ENCODE data around the gene SERPINB11.

Gene SERPINB11

GRCh38 chr18:63676526-63677323 is 26.0 kb upstream of the SERPINB11 start:
- peak; percentile 55; the same call in 1 of the 3 replicates for ATAC-seq
- TF ChIP-seq GLIS3 (CRISPR knock-in tag; IDR thresholded peaks at IDR 0.05) (no peak), ARNTL (CRISPR knock-in tag; IDR thresholded peaks at IDR 0.05; ENCODE audit: borderline replicate concordance, low read depth) (no peak), TCF4 (CRISPR knock-in tag; IDR thresholded peaks at IDR 0.05; ENCODE audit: borderline replicate concordance) (no peak)

- TF ChIP-seq ZFP30 (CRISPR knock-in tag; IDR thresholded peaks at IDR 0.05) (no peak), ZC3H10 (CRISPR knock-in tag; IDR thresholded peaks at IDR 0.05) (no peak), TCF4 (CRISPR knock-in tag; IDR thresholded peaks at IDR 0.05; ENCODE audit: borderline replicate concordance) (no peak), ZNF565 (CRISPR knock-in tag; conservative IDR thresholded peaks at IDR 0.05; ENCODE audit: low read depth) (no peak), CSRNP3 (CRISPR knock-in tag; IDR thresholded peaks at IDR 0.05) (no peak)
- no peak for ATAC-seq
Observed at GRCh38 chr18:63677500-63678225, 25.1 kb upstream of the SERPINB11 start.

- no peak for ATAC-seq
- TF ChIP-seq ZNF70 (CRISPR knock-in tag; IDR thresholded peaks at IDR 0.05): no peak
Observed at GRCh38 chr18:63679820-63680606, 22.7 kb upstream of the SERPINB11 start.

- no peak for ATAC-seq
- TF ChIP-seq CSDC2 (CRISPR knock-in tag; IDR thresholded peaks at IDR 0.05) (no peak), GLIS3 (CRISPR knock-in tag; IDR thresholded peaks at IDR 0.05) (no peak), TCF4 (CRISPR knock-in tag; IDR thresholded peaks at IDR 0.05; ENCODE audit: borderline replicate concordance) (no peak), ZNF70 (CRISPR knock-in tag; IDR thresholded peaks at IDR 0.05) (no peak), PATZ1 (CRISPR knock-in tag; IDR thresholded peaks at IDR 0.05; ENCODE audit: borderline replicate concordance) (no peak), ZFP30 (CRISPR knock-in tag; IDR thresholded peaks at IDR 0.05) (no peak), ZNF565 (CRISPR knock-in tag; conservative IDR thresholded peaks at IDR 0.05; ENCODE audit: low read depth) (no peak), ARNTL (CRISPR knock-in tag; IDR thresholded peaks at IDR 0.05; ENCODE audit: borderline replicate concordance, low read depth) (no peak), POU6F1 (CRISPR knock-in tag; IDR thresholded peaks at IDR 0.05; ENCODE audit: borderline replicate concordance, low read depth) (no peak), ZC3H10 (CRISPR knock-in tag; IDR thresholded peaks at IDR 0.05) (no peak), SNAI2 (CRISPR knock-in tag; IDR thresholded peaks at IDR 0.05) (no peak), BACH2 (CRISPR knock-in tag; IDR thresholded peaks at IDR 0.05; ENCODE audit: borderline replicate concordance) (no peak), TOX (CRISPR knock-in tag; IDR thresholded peaks at IDR 0.05; ENCODE audit: borderline replicate concordance) (no peak)
Observed at GRCh38 chr18:63681449-63682340, 21.1 kb upstream of the SERPINB11 start.

- ATAC-seq: peak; percentile 45; the same call in 2 of the 3 replicates
- TF ChIP-seq ZFP3 (CRISPR knock-in tag; IDR thresholded peaks at IDR 0.05) (no peak), OSR1 (CRISPR knock-in tag; IDR thresholded peaks at IDR 0.05) (no peak), PATZ1 (CRISPR knock-in tag; IDR thresholded peaks at IDR 0.05; ENCODE audit: borderline replicate concordance) (no peak), ISL1 (CRISPR knock-in tag; IDR thresholded peaks at IDR 0.05) (no peak), RARB (CRISPR knock-in tag; IDR thresholded peaks at IDR 0.05) (no peak), PPARA (CRISPR knock-in tag; IDR thresholded peaks at IDR 0.05; ENCODE audit: borderline replicate concordance) (no peak), ZC3H10 (CRISPR knock-in tag; IDR thresholded peaks at IDR 0.05) (no peak), BACH2 (CRISPR knock-in tag; IDR thresholded peaks at IDR 0.05; ENCODE audit: borderline replicate concordance) (no peak), ESRRG (CRISPR knock-in tag; IDR thresholded peaks at IDR 0.05) (no peak), ZNF565 (CRISPR knock-in tag; conservative IDR thresholded peaks at IDR 0.05; ENCODE audit: low read depth) (no peak), CSRNP3 (CRISPR knock-in tag; IDR thresholded peaks at IDR 0.05) (no peak)
Observed at GRCh38 chr18:63683152-63683551, 19.6 kb upstream of the SERPINB11 start.

Measured in SK-N-SH treated with all-trans-retinoic acid at 6 μM for 48 hours (cell line).